ENCODE measurements around the gene AK2.

DNA sequence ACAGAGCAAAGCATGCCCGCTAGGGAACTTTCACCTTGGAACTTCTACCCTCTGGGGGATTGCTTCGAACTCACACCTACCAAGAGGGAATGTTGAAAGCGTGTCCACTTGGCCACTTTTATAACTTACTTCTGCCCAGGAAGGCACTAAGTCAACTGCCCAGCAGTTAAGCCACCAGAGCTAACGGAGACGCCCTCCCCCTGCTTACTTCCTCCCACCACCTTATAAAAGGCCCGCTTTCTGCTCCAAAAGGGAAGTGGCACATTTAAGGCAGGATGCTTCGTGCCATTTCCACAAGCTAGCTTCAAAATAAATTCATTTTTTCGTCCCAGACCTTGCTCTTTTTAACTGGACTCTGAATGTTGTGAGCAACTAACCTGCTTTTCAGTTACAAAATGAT is 3.2 kb upstream of the AK2 start:
- TF ChIP-seq, protein P1, sequence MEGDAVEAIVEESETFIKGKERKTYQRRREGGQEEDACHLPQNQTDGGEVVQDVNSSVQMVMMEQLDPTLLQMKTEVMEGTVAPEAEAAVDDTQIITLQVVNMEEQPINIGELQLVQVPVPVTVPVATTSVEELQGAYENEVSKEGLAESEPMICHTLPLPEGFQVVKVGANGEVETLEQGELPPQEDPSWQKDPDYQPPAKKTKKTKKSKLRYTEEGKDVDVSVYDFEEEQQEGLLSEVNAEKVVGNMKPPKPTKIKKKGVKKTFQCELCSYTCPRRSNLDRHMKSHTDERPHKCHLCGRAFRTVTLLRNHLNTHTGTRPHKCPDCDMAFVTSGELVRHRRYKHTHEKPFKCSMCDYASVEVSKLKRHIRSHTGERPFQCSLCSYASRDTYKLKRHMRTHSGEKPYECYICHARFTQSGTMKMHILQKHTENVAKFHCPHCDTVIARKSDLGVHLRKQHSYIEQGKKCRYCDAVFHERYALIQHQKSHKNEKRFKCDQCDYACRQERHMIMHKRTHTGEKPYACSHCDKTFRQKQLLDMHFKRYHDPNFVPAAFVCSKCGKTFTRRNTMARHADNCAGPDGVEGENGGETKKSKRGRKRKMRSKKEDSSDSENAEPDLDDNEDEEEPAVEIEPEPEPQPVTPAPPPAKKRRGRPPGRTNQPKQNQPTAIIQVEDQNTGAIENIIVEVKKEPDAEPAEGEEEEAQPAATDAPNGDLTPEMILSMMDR (conservative IDR thresholded peaks at IDR 0.05): no peak
- no peak for TF ChIP-seq ZFX (IDR thresholded peaks at IDR 0.05)
